ENCODE measurements around the gene PSMA5.
A peak's percentile ranks its signal among the peaks of the same experiment; 100 is the strongest.

Gene PSMA5

GRCh38 chr1:109466452-109467300 lies 40.4 kb upstream of the PSMA5 start, which contains the start of gene SYPL2 (continued):
- TF ChIP-seq, protein P1, sequence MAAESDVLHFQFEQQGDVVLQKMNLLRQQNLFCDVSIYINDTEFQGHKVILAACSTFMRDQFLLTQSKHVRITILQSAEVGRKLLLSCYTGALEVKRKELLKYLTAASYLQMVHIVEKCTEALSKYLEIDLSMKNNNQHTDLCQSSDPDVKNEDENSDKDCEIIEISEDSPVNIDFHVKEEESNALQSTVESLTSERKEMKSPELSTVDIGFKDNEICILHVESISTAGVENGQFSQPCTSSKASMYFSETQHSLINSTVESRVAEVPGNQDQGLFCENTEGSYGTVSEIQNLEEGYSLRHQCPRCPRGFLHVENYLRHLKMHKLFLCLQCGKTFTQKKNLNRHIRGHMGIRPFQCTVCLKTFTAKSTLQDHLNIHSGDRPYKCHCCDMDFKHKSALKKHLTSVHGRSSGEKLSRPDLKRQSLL (tag by site-specific recombination; IDR thresholded peaks at IDR 0.05) = 0 out of 2 replicates have a peak, but pooled peaks have one; percentile 19
- TF ChIP-seq ZNF654 (tag by site-specific recombination; IDR thresholded peaks at IDR 0.05; ENCODE audit: low read depth) (no peak), ZNF248 (tag by site-specific recombination; IDR thresholded peaks at IDR 0.05) (no peak), REPIN1 (tag by site-specific recombination; IDR thresholded peaks at IDR 0.05; ENCODE audit: low read depth) (no peak), ZNF211 (tag by site-specific recombination; IDR thresholded peaks at IDR 0.05; ENCODE audit: low read depth) (no peak), ZNF626 (tag by site-specific recombination; IDR thresholded peaks at IDR 0.05) (no peak), PRDM1 (tag by site-specific recombination; IDR thresholded peaks at IDR 0.05) (no peak), ZNF561 (tag by site-specific recombination; IDR thresholded peaks at IDR 0.05; ENCODE audit: borderline replicate concordance) (no peak; the same call in 1 of the 2 replicates), ZFP41 (tag by site-specific recombination; IDR thresholded peaks at IDR 0.05; ENCODE audit: borderline replicate concordance) (no peak), ZNF112 (tag by site-specific recombination; IDR thresholded peaks at IDR 0.05) (no peak), ZNF529 (tag by site-specific recombination; IDR thresholded peaks at IDR 0.05; ENCODE audit: insufficient replicate concordance) (no peak), ZNF155 (tag by site-specific recombination; IDR thresholded peaks at IDR 0.05) (no peak), ZNF48 (tag by site-specific recombination; IDR thresholded peaks at IDR 0.05) (no peak), ZNF571 (tag by site-specific recombination; IDR thresholded peaks at IDR 0.05) (no peak), ZNF24 (tag by site-specific recombination; IDR thresholded peaks at IDR 0.05) (no peak), ZNF16 (tag by site-specific recombination; IDR thresholded peaks at IDR 0.05; ENCODE audit: low read depth) (no peak), ZBTB26 (tag by site-specific recombination; optimal IDR thresholded peaks at IDR 0.05) (peak; percentile 73), ZNF350 (tag by site-specific recombination; IDR thresholded peaks at IDR 0.05) (no peak), GLI4 (tag by site-specific recombination; IDR thresholded peaks at IDR 0.05) (no peak), ZNF837 (tag by site-specific recombination; IDR thresholded peaks at IDR 0.05) (no peak), ZNF704 (tag by site-specific recombination; IDR thresholded peaks at IDR 0.05) (no peak), EGR2 (tag by site-specific recombination; IDR thresholded peaks at IDR 0.05; ENCODE audit: low read depth) (peak; percentile 40; the same call in 1 of the 2 replicates), ZNF423 (tag by site-specific recombination; IDR thresholded peaks at IDR 0.05) (no peak), ZBTB21 (tag by site-specific recombination; IDR thresholded peaks at IDR 0.05) (no peak), ZNF747 (tag by site-specific recombination; IDR thresholded peaks at IDR 0.05) (no peak), SP7 (tag by site-specific recombination; IDR thresholded peaks at IDR 0.05) (peak; percentile 16; the same call in 1 of the 2 replicates), ZNF76 (tag by site-specific recombination; IDR thresholded peaks at IDR 0.05; ENCODE audit: borderline replicate concordance, low read depth) (peak; percentile 42; the same call in 1 of the 2 replicates)
- TF ChIP-seq, protein P2, sequence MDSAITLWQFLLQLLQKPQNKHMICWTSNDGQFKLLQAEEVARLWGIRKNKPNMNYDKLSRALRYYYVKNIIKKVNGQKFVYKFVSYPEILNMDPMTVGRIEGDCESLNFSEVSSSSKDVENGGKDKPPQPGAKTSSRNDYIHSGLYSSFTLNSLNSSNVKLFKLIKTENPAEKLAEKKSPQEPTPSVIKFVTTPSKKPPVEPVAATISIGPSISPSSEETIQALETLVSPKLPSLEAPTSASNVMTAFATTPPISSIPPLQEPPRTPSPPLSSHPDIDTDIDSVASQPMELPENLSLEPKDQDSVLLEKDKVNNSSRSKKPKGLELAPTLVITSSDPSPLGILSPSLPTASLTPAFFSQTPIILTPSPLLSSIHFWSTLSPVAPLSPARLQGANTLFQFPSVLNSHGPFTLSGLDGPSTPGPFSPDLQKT (IDR thresholded peaks at IDR 0.05; ENCODE audit: borderline replicate concordance, low read depth, low read length) = no peak
- TF ChIP-seq, protein P3, sequence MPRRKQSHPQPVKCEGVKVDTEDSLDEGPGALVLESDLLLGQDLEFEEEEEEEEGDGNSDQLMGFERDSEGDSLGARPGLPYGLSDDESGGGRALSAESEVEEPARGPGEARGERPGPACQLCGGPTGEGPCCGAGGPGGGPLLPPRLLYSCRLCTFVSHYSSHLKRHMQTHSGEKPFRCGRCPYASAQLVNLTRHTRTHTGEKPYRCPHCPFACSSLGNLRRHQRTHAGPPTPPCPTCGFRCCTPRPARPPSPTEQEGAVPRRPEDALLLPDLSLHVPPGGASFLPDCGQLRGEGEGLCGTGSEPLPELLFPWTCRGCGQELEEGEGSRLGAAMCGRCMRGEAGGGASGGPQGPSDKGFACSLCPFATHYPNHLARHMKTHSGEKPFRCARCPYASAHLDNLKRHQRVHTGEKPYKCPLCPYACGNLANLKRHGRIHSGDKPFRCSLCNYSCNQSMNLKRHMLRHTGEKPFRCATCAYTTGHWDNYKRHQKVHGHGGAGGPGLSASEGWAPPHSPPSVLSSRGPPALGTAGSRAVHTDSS (tag by site-specific recombination; IDR thresholded peaks at IDR 0.05) = no peak
- TF ChIP-seq, protein P4, sequence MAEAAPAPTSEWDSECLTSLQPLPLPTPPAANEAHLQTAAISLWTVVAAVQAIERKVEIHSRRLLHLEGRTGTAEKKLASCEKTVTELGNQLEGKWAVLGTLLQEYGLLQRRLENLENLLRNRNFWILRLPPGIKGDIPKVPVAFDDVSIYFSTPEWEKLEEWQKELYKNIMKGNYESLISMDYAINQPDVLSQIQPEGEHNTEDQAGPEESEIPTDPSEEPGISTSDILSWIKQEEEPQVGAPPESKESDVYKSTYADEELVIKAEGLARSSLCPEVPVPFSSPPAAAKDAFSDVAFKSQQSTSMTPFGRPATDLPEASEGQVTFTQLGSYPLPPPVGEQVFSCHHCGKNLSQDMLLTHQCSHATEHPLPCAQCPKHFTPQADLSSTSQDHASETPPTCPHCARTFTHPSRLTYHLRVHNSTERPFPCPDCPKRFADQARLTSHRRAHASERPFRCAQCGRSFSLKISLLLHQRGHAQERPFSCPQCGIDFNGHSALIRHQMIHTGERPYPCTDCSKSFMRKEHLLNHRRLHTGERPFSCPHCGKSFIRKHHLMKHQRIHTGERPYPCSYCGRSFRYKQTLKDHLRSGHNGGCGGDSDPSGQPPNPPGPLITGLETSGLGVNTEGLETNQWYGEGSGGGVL (tag by site-specific recombination; IDR thresholded peaks at IDR 0.05) = peak; percentile 92

Data from HEK293 (cell line).